ENCODE results near the gene NMU. TPM values are rescaled to one million over a fixed set of nuclear protein-coding genes. Genes with fewer than 3 reads are reported as not detected.

The NMU gene
- total and polyA plus RNA-seq, 4 donors, result 1.1 to 2.6 (median 1.6) TPM

DNA sequence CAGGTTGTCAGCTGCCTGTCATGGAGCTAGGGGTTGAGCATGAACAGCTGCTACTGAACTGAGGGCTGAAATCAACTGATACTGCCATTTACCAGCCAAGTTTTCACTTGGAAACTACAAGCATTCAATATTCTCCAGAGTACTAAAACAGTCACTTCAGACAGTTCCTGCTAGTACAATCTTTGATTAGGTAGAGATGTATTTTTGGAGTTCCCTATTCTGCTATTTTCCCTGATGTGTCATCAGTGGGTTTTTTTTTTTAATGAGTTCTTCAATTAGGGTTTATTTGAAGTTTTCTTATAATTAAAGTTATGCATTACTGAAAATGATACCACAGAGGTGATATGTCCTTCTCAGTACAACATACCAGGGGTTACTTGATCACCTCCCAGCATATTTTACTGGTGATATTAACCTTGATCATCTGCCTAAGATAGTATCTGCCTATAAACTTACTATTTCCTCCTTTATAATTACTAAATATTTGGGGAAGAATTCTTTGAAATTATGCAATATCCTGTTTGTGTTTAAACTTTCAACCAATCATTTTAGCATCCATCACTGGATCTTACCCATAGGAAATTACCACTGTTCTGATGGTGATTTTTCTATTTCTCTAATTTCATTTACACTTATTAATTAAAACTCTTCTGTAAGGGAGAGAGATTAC, 57.6 kb downstream of the NMU start:
- TF ChIP-seq, protein P1, sequence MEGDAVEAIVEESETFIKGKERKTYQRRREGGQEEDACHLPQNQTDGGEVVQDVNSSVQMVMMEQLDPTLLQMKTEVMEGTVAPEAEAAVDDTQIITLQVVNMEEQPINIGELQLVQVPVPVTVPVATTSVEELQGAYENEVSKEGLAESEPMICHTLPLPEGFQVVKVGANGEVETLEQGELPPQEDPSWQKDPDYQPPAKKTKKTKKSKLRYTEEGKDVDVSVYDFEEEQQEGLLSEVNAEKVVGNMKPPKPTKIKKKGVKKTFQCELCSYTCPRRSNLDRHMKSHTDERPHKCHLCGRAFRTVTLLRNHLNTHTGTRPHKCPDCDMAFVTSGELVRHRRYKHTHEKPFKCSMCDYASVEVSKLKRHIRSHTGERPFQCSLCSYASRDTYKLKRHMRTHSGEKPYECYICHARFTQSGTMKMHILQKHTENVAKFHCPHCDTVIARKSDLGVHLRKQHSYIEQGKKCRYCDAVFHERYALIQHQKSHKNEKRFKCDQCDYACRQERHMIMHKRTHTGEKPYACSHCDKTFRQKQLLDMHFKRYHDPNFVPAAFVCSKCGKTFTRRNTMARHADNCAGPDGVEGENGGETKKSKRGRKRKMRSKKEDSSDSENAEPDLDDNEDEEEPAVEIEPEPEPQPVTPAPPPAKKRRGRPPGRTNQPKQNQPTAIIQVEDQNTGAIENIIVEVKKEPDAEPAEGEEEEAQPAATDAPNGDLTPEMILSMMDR (IDR thresholded peaks at IDR 0.05; ENCODE audit: control extremely low read depth, extremely low read depth), result no peak
- Histone ChIP-seq H3K36me3 (ENCODE audit: control insufficient read depth in 4 of 4, insufficient read depth in 4 of 4, low read length in 4 of 4) (no peaks in the 10 kb centered on the region), H3K9ac (ENCODE audit: insufficient read depth in 1 of 2, low read length in 2 of 2) (no peak overlapping the region), H3K27me3 (ENCODE audit: control insufficient read depth in 3 of 3, insufficient read depth in 3 of 3, low read length in 2 of 3) (no peaks in the 10 kb centered on the region), H3K4me1 (ENCODE audit: control insufficient read depth in 5 of 5, insufficient read depth in 5 of 5, low read length in 5 of 5) (no peaks in the 10 kb centered on the region), H3K9me3 (ENCODE audit: control insufficient read depth in 4 of 4, insufficient read depth in 3 of 4, low read length in 3 of 4) (peaks cover 0 to 15% (median 4%) of the 10 kb centered on the region in 4 donors), H3K27ac (ENCODE audit: low read depth in 1 of 2, low read length in 1 of 2) (no peak overlapping the region), H3K4me3 (no peak overlapping the region)
- no peak for ATAC-seq (ENCODE audit: insufficient read depth, low FRiP score)
- no peak for DNase-seq

DNA sequence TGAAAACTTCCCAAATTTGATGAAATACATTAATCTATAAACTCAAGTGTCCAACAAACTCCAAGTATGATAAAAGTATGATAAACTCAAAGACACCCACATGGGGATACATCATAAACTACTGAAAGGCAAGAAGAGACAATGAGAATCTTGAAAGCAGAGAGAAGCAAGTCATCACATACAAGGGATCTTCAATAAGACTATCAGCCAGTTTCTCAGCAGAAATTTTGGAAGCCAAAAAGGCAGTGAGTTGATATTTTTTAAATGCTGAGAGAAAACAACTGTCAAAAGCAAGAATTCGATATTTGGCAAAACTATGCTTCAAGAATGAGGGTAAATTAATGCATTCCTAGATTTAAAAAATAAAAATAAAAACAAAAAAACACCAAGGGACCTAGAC, 60.6 kb downstream of the NMU start:
- Histone ChIP-seq H3K4me3 (no peak overlapping the region), H3K9me3 (ENCODE audit: control insufficient read depth in 4 of 4, insufficient read depth in 3 of 4, low read length in 3 of 4) (peaks cover 0 to 15% (median 4%) of the 10 kb centered on the region in 4 donors), H3K4me1 (ENCODE audit: control insufficient read depth in 5 of 5, insufficient read depth in 5 of 5, low read length in 5 of 5) (no peaks in the 10 kb centered on the region), H3K27ac (ENCODE audit: low read depth in 1 of 2, low read length in 1 of 2) (no peak overlapping the region), H3K36me3 (ENCODE audit: control insufficient read depth in 4 of 4, insufficient read depth in 4 of 4, low read length in 4 of 4) (no peaks in the 10 kb centered on the region), H3K9ac (ENCODE audit: insufficient read depth in 1 of 2, low read length in 2 of 2) (no peak overlapping the region), H3K27me3 (ENCODE audit: control insufficient read depth in 3 of 3, insufficient read depth in 3 of 3, low read length in 2 of 3) (no peaks in the 10 kb centered on the region)
- ATAC-seq (ENCODE audit: insufficient read depth, low FRiP score) (no peak), DNase-seq (no peak)
- TF ChIP-seq, protein P1 (IDR thresholded peaks at IDR 0.05; ENCODE audit: control extremely low read depth, extremely low read depth), result no peak
- WGBS, 2 donors, result 82 to 85% methylated on average over 1 of the region's 1 CpG

DNA sequence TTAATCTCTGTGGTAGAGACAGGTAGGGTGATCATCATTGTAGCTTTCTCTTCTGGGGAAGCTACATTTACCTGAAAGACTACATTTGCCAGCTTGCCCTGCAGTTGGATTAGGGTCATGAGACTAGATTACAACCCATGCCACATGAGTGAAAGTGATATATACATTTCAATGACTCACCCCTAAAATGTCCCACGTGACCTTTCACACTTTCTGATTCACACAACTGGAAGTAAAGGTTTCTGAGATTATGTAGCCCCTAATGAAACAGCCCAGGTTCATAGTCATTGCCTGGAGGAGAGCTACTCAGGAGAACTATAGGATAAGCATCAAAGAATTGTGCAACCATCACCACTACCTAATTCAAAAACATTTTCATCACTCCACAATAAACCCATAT, 61.8 kb downstream of the NMU start:
- Histone ChIP-seq H3K36me3 (ENCODE audit: control insufficient read depth in 4 of 4, insufficient read depth in 4 of 4, low read length in 4 of 4) (no peaks in the 10 kb centered on the region), H3K27me3 (ENCODE audit: control insufficient read depth in 3 of 3, insufficient read depth in 3 of 3, low read length in 2 of 3) (no peaks in the 10 kb centered on the region), H3K9ac (ENCODE audit: insufficient read depth in 1 of 2, low read length in 2 of 2) (no peak overlapping the region), H3K4me1 (ENCODE audit: control insufficient read depth in 5 of 5, insufficient read depth in 5 of 5, low read length in 5 of 5) (no peaks in the 10 kb centered on the region), H3K4me3 (no peak overlapping the region), H3K9me3 (ENCODE audit: control insufficient read depth in 4 of 4, insufficient read depth in 3 of 4, low read length in 3 of 4) (peaks cover 0 to 15% (median 4%) of the 10 kb centered on the region in 4 donors), H3K27ac (ENCODE audit: low read depth in 1 of 2, low read length in 1 of 2) (no peak overlapping the region)
- DNase-seq (no peak), ATAC-seq (ENCODE audit: insufficient read depth, low FRiP score) (no peak)
- TF ChIP-seq, protein P1 (IDR thresholded peaks at IDR 0.05; ENCODE audit: control extremely low read depth, extremely low read depth), result no peak
- 79 to 82% methylated on average over 1 of the region's 1 CpG for WGBS, 2 donors

DNA sequence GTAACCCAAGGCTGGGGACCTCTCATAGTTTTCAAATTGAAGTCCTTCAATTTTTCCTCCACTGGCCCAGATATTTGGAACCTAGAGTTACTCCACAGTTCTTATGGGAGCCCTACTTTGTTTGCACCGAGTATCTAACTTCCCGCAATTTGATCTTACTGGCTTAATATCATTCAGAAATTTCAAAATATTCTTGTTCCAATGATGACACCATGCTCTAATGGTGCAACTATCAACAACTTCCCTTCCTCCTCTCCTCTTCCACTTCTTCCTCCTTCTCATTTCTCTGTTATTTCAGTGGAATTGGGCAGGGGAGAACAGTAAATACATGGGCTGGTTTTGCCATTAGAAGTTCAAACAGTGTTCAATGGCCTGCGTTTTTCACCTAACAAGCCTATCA, 64.3 kb downstream of the NMU start:
- no peak overlapping the region for H3K4me3 ChIP-seq
- H3K27ac ChIP-seq (ENCODE audit: low read depth in 1 of 2, low read length in 1 of 2), result no peak overlapping the region
- 50 to 81% methylated on average over 3 of the region's 3 CpGs for WGBS, 2 donors
- DNase-seq (no peak), ATAC-seq (ENCODE audit: insufficient read depth, low FRiP score) (no peak)
- H3K27me3 ChIP-seq (ENCODE audit: control insufficient read depth in 3 of 3, insufficient read depth in 3 of 3, low read length in 2 of 3), result no peaks in the 10 kb centered on the region
- no peaks in the 10 kb centered on the region for H3K36me3 ChIP-seq (ENCODE audit: control insufficient read depth in 4 of 4, insufficient read depth in 4 of 4, low read length in 4 of 4)
- H3K9me3 ChIP-seq (ENCODE audit: control insufficient read depth in 4 of 4, insufficient read depth in 3 of 4, low read length in 3 of 4), result peaks cover 0 to 15% (median 4%) of the 10 kb centered on the region in 4 donors
- TF ChIP-seq, protein P1 (IDR thresholded peaks at IDR 0.05; ENCODE audit: control extremely low read depth, extremely low read depth), result no peak
- no peaks in the 10 kb centered on the region for H3K4me1 ChIP-seq (ENCODE audit: control insufficient read depth in 5 of 5, insufficient read depth in 5 of 5, low read length in 5 of 5)
- H3K9ac ChIP-seq (ENCODE audit: insufficient read depth in 1 of 2, low read length in 2 of 2), result no peak overlapping the region
